ENCODE results near the gene NEURL1B.

NEURL1B gene

DNA sequence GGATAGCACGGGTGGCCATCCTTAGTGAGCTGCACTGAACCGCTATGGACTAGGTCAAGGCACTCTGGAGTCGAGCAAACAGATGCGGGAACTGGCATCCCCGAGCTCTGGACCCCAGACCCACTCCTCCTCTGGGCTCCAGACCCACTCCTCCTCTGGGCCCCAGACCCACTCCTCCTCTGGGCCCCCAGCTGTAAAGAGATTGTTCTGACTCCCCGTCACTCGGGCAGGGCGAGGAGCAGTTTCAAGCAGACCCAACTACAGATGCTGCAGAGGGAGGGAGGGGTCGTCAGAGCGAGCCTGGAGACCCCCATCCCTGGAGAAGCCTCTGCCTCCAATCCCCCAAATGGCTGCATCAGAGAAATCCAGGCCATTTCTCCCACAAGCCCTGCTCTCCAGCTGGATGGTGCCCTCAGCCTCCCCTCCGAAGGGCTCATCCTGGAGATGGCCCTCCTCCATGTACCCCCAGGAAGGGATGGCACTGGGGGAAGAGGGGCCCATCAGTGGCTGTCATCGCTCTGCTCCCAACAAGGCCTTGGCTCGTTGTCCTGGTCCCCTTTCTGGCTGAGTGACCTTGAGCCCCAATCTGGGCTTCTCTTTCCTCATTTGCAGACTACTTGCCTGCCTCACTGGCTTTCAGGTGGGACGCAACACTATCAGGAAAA is 91.3 kb downstream of the NEURL1B start:
- DNase-seq (ENCODE audit: low spot score) = no peak

DNA sequence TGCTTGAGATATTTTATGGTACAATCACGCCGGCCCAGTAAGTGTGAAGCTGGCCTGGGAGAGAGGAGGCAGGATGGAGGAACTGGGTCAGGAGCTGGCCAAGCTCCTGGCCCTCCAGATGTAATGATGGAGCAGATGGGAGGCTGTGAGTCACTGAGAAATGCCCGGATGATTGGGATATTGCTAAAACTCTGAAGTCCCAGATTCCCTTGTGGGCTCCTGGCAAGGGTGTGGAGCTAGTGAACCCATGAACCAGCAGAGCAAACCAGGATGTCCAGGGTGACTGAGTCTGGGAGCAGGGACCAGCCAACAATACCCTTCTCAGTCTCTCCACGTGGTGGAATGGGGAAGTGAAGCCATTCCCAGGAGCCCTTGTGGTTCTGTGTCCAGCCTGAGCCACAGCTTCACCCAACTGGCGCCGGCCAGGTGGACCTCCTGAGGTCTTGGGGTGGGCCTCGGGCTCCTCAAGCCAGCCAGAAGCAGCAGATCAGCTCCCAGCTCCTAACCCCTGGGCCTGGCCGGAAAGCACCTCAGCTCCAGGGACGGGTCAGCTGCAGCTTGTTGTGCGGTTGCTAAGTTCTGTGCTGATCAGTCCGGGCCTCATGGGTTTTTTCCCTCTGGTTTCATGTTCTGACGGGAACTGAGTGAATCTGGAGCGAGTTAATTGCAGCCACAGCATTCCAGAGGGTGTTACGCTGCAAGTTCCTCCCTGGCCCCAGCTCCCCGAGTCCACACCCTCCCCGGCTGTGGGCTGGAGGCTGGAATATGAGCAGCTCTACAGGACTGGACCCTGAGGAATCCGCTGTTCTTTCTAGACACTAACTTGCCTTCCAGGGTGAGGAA is 92.3 kb downstream of the NEURL1B start:
- no peak for DNase-seq (ENCODE audit: low spot score)

DNA sequence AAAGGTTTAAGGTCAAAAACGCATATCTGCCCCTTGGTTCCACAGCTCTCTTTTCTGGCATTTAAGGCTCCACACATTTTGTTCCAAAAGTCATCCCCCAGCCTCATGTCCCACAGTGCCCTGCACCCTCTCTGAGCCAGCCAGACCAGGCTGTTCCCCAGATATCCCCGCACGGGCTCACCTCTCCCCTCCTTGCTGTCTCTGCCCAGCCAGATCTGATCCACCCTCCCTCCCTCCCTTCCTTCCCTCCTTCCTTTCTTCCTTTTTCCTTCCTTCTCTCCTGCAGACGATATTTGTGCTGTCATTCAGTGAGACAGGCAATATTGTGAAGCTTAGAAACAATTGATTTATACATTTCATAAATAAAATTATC is 92.9 kb downstream of the NEURL1B start:
- DNase-seq (ENCODE audit: low spot score) = no peak

DNA sequence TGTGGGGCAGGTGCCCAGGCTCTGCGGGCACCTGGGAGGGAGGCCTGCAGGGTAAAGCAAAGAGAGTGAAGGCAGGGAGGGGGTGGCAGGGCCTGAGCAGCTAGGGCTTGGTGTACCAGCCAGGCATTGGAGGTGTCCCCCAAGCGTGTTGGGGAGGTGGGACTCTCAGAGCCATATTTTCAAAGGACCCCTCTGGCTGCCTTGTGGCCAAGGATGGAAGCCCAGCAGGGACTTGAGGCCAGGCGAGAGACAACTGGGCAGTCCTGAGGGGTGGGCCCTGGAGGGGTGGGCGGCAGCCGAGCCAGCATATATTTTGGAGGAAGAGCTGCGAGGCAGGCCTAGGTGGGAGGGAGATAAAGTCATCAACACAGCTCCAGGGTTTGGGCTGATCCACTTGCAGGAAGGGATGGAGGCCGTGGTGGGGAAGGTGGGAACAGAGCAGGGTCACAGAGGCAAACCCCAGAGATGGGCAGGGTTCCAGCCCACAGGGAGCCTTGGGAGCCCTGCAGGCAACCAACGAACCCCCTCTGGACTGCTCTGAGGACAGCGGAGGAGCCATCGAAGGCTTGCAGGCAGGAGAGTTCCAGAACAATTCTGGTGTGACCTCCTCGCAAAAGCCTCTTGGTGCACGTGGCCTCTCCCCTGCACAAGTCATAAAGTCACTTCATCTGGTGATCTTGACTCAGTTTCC is 94.2 kb downstream of the NEURL1B start:
- DNase-seq (ENCODE audit: low spot score) = no peak

DNA sequence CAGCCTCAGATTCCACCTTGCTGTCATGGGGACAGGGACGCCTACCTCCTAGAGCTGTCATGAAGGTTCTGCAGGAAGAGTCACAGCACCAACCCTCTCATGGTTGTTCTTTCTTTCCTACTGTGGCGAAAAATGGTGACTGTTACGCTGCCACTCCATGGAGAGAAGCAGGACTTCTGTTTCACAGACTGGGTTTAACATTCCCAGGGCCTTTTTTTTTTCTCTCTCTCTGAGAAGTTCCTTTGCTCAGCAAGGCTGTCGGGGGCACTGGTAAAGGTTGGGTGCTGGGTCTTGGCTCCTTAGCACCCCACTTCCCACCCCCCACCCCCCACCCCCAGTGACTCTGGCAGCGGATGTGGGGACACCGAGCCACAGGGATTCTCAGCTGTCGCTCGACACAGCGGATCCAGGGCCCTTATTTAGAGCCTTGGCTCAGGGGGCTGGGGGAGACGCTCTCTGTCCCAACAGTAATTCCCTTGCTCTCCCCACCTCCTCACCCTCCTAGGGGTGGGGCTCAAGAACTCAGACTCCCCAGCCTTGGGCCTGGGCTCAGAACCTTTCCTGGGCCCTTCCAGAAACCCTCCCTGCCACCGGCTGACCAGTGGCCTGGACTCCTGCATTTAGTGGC is 95.6 kb downstream of the NEURL1B start:
- DNase-seq (ENCODE audit: low spot score) = no peak

DNA sequence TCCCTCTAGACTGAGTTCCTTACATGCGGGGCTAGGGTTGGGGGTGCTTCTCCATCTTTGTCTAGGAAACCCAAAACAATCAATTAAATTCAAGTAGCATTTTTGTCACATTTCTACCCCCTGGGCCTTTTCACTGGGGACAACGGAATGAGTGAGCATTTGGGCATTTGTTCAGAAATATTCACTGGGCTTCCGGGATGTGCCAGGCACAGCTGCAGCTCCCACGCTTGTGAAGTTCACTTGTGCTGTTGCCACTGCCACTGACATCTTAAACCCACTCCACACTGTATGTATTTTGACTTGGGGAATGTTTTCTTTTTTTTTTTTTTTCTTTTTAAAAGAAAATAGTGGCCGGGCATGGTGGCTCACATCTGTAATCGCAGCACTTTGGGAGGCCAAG is 98.3 kb downstream of the NEURL1B start:
- no peak for DNase-seq (ENCODE audit: low spot score)

DNA sequence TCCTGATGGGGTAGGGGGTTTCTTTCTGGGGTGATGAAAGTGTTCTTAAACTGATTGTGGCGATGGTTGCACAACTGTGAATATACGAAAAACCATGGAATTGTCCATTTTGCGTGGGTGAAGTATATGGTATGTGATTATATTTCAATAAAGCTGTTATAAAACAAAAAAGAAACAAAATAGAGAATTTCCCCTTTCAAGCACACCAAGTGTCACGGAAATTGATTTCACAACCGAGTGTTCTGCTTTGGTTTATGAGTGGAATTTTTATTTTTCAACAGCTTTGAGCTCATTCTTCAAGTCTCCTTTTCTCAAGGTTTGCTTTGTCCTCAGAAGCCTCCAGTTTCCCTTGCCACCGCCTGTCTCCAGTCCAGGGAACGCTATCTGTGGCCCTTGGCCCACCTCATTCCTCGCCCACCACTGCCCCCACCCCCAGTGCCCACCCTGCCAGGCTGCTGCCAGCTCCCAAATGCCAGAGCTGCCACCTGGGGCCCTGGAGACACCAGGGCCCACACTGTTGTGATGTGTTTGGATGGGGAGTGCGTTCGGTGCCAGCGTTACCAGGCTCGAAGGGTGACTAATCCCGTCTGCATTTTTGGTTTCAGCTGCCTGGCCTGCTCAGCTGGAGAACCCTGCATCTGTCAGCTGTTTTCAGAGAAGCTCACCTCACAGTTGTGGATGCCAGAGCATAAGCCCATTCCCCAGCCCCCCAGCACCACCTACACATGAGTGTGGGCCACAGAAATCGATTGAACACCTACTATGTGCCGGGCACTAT is 99.6 kb downstream of the NEURL1B start:
- DNase-seq (ENCODE audit: low spot score) = no peak
